DND-41 (cell line): ENCODE data around the gene CNTNAP5.
A peak's percentile ranks its signal among the peaks of the same experiment; 100 is the strongest.

Experiments
- ATAC-seq: fragments of 200-7000 bp; cut with Tn5 transposase; 3 replicates; pipeline ENCODE4 v1.9.1; 2021; ENCODE audit warnings: low read depth; ENCODE audit not compliant: insufficient read depth
- DNase-seq: peaks from one replicate; pipeline ENCODE4 v3.0.0-alpha.2; 2020
- H2AFZ ChIP-seq: 2 replicates; pipeline ENCODE4 v1.6.0; 2012; ENCODE audit warnings: low read depth, low read length
- H3K27ac ChIP-seq: 2 replicates; pipeline ENCODE4 v1.5.1; 2012; ENCODE audit warnings: low read length, inconsistent platforms
- H3K27me3 ChIP-seq: fragments of 200-600 bp; sonication (generic); 2 replicates; pipeline ENCODE4 v1.6.0; 2012; ENCODE audit warnings: low read length, mild to moderate bottlenecking, inconsistent platforms; ENCODE audit not compliant: insufficient read depth, poor library complexity
- H3K36me3 ChIP-seq: 2 replicates; pipeline ENCODE4 v1.5.1; 2012; ENCODE audit warnings: low read length, inconsistent platforms; ENCODE audit not compliant: insufficient read depth
- H3K4me1 ChIP-seq: 2 replicates; pipeline ENCODE4 v1.5.1; 2012; ENCODE audit warnings: mild to moderate bottlenecking, low read length; ENCODE audit not compliant: insufficient read depth
- H3K4me2 ChIP-seq: 2 replicates; pipeline ENCODE4 v1.6.0; 2012; ENCODE audit warnings: mild to moderate bottlenecking, moderate library complexity, low read length, inconsistent platforms; ENCODE audit not compliant: insufficient read depth
- H3K4me3 ChIP-seq, 2 experiments: fragments of 200-600 bp in 1 of 2; shearing (Covaris generic) in 1 of 2; 2 replicates each; pipeline ENCODE4 v1.5.1; 2012 to 2016; ENCODE audit warnings: inconsistent platforms in 2 of 2, low read length in 2 of 2, mild to moderate bottlenecking in 2 of 2, low read depth in 1 of 2, moderate library complexity in 1 of 2
- H3K79me2 ChIP-seq: 2 replicates; pipeline ENCODE4 v1.6.0; 2012; ENCODE audit warnings: low read length, inconsistent platforms; ENCODE audit not compliant: insufficient read depth
- H3K9ac ChIP-seq: 2 replicates; pipeline ENCODE4 v1.6.0; 2012; ENCODE audit warnings: low read depth, mild to moderate bottlenecking, inconsistent platforms, low read length, moderate library complexity
- H3K9me3 ChIP-seq: 2 replicates; pipeline ENCODE4 v1.5.1; 2012; ENCODE audit warnings: low read length, moderate library complexity, mild to moderate bottlenecking, inconsistent platforms; ENCODE audit not compliant: insufficient read depth, severe bottlenecking
- H4K20me1 ChIP-seq: 2 replicates; pipeline ENCODE4 v1.6.0; 2012; ENCODE audit warnings: low read length; ENCODE audit not compliant: insufficient read depth
- CTCF ChIP-seq: IDR thresholded peaks from 2 replicates; pipeline ENCODE4 v1.5.1; 2012; ENCODE audit warnings: borderline replicate concordance, low read length, moderate library complexity, mild to moderate bottlenecking; ENCODE audit not compliant: poor library complexity, severe bottlenecking; ENCODE audit errors: extremely low read depth
- EZH2 ChIP-seq: IDR thresholded peaks from 3 replicates; pipeline ENCODE4 v1.6.1; 2012; ENCODE audit warnings: borderline replicate concordance, low read depth, mild to moderate bottlenecking, moderate library complexity, low read length, inconsistent platforms; ENCODE audit not compliant: severe bottlenecking

CNTNAP5 gene

DNA sequence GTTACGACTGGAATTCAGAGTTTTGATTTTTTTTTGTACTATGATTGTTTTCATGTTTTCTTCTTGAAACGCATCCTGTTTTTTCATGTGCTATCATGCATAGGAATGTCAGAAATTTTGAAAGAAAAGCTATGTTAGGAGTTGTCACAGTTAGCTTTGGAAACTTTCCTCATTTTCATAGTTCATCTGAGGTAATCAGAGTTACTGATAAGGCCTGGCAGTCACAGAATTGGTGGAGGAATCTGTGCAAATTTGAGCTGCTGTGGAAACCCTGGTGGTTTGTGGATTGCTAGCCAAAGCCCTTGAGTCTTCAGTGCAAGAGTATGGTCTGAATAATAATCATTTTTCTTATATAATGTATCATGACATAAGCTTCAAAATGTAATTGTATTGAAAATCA is 401.0 kb downstream of the CNTNAP5 start:
- Histone ChIP-seq H4K20me1 (no peaks in the 10 kb centered on the region), H3K27me3 (no peaks in the 10 kb centered on the region), H3K4me3 (no peak overlapping the region), H3K79me2 (no peaks in the 10 kb centered on the region), H3K4me2 (no peak overlapping the region), H3K9ac (no peak overlapping the region), H3K9me3 (no peaks in the 10 kb centered on the region), H2AFZ (no peak overlapping the region), H3K27ac (no peak overlapping the region), H3K4me1 (no peaks in the 10 kb centered on the region), H3K36me3 (no peaks in the 10 kb centered on the region)
- DNase-seq (no peak), ATAC-seq (no peak)
- TF ChIP-seq CTCF, result no peak
- no peak for TF ChIP-seq EZH2

- H3K9ac ChIP-seq, result no peak overlapping the region
- H3K27ac ChIP-seq, result no peak overlapping the region
- H3K4me1 ChIP-seq, result no peaks in the 10 kb centered on the region
- DNase-seq (no peak), ATAC-seq (no peak)
- no peak overlapping the region for H3K4me2 ChIP-seq
- no peaks in the 10 kb centered on the region for H4K20me1 ChIP-seq
- no peaks in the 10 kb centered on the region for H3K27me3 ChIP-seq
- no peaks in the 10 kb centered on the region for H3K79me2 ChIP-seq
- H3K9me3 ChIP-seq, result no peaks in the 10 kb centered on the region
- no peak overlapping the region for H2AFZ ChIP-seq
- no peak overlapping the region for H3K4me3 ChIP-seq
- no peaks in the 10 kb centered on the region for H3K36me3 ChIP-seq
- TF ChIP-seq CTCF (no peak), EZH2 (no peak)
Measured at GRCh38 chr2:124426625-124427024, 401.5 kb downstream of the CNTNAP5 start.

DNA sequence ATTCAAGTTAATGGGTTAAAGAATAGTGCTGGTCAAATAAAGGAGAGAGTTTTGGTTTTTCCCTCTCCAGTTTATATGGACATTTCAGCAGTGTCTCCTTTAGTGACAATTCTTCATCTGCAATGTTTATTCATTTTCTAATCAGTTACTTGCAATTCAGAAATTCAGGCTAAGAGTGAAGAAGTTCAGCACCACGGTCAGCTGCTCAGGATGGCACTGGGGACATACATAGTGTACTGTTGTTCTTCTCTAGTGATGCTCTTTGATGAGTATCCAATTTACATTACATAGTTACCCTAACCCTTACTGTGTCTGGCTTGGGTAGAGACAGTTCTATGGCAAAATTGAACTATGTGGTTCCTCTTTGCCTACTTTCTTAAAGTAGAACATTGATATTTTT is 412.7 kb downstream of the CNTNAP5 start:
- DNase-seq, result peak; percentile 20
- Histone ChIP-seq H3K36me3 (no peaks in the 10 kb centered on the region), H3K9ac (no peak overlapping the region), H3K4me2 (no peak overlapping the region), H3K4me1 (no peaks in the 10 kb centered on the region), H3K9me3 (no peaks in the 10 kb centered on the region), H3K27me3 (no peaks in the 10 kb centered on the region), H4K20me1 (no peaks in the 10 kb centered on the region), H3K4me3 (no peak overlapping the region), H2AFZ (no peak overlapping the region), H3K27ac (no peak overlapping the region), H3K79me2 (no peaks in the 10 kb centered on the region)
- ATAC-seq, result no peak
- TF ChIP-seq EZH2 (no peak), CTCF (no peak)

- Histone ChIP-seq H2AFZ (no peak overlapping the region), H3K27ac (no peak overlapping the region), H3K4me3 (no peak overlapping the region), H3K36me3 (no peaks in the 10 kb centered on the region), H3K79me2 (no peaks in the 10 kb centered on the region), H4K20me1 (no peaks in the 10 kb centered on the region), H3K9ac (no peak overlapping the region), H3K27me3 (no peaks in the 10 kb centered on the region), H3K9me3 (no peaks in the 10 kb centered on the region), H3K4me2 (no peak overlapping the region), H3K4me1 (no peaks in the 10 kb centered on the region)
- TF ChIP-seq EZH2 (no peak), CTCF (no peak)
- no peak for ATAC-seq
- DNase-seq, result no peak
Measured at GRCh38 chr2:124450481-124450880, 425.4 kb downstream of the CNTNAP5 start.
